ENCODE results near the gene STEAP1B.

- TF ChIP-seq CTCF (IDR thresholded peaks at IDR 0.05) (no peak), POLR2A (IDR thresholded peaks at IDR 0.05) (no peak)
Measured at GRCh38 chr7:22435105-22435504, 64.9 kb downstream of the STEAP1B start.
